Measurements from ENCODE around the gene POLDIP2. TPM values are rescaled to one million over a fixed set of nuclear protein-coding genes. Genes with fewer than 3 reads are reported as not detected.

The POLDIP2 gene
- total and polyA plus RNA-seq, 2 of the 13 experiments (the other 11 are each of a cell fraction or from before 2014, with no cell fraction given) = 85.9 to 114 TPM

DNA sequence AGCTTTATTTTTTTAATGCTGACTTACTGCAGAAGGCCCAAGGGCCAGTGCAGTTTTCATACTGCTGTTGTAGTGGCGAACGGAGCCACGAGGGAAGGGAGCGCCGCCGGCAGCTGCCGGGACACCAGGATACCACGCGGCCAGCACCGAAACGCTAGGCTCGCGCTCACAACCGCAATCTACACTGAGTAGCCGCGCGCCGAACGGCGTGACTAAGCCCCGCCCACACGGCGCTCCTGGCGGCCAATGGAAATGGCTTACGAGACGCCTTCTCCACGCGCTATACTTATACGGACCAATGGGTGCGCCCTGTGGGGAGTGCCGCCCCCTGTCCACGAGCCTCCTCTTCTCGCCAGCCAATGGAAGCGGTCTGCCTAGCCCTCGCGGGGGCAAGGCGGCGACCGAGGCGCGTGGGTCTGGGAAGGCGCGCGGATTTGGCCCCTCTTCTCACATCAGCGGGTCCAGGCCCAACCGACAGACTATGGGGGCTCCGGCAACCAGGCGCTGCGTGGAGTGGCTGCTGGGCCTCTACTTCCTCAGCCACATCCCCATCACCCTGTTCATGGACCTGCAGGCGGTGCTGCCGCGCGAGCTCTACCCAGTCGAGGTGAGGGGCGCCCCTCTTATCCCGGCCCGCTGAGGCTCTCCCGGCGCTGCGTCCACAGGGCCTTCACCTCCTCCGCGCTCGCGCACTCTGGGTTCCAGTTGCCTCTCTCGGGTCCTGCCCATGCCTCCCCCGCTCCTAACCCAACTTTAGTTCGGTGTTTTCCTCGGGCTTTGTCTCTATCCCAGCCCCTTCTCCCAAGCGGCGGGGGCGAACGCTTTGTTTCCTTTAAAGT, 38.3 kb downstream of the POLDIP2 start, which contains the start of gene TMEM97:
Gene TMEM97, plus strand, starts transcription at position 442 of the 839 bp plus-strand sequence. Its CDS starts 40 bp downstream, at position 482.
- Histone ChIP-seq H3K36me3 (replicated peaks in 1 of 2; ENCODE audit: control insufficient read depth in 1 of 2, insufficient read depth in 2 of 2, low read length in 2 of 2) (no peaks in the 10 kb centered on the region; a peak in 1 of 5 replicates), H3K79me2 (ENCODE audit: insufficient read depth, low read length) (peaks cover 56% of the 10 kb centered on the region), H3K4me1 (ENCODE audit: insufficient read depth, low read length) (peaks cover 62% of the 10 kb centered on the region), H4K20me1 (ENCODE audit: insufficient read depth, low read length) (peaks cover 5% of the 10 kb centered on the region; the same call in 1 of the 2 replicates), H3K27me3 (ENCODE audit: control insufficient read depth in 1 of 2, insufficient read depth in 2 of 2, low read length in 2 of 2) (no peaks in the 10 kb centered on the region; a peak in 1 of 5 replicates), H2AFZ (ENCODE audit: low read length) (peak within 1 kb of the TSS; percentile 42), H3K9me3 (ENCODE audit: low read length) (no peaks in the 10 kb centered on the region), H3K9ac (ENCODE audit: insufficient read depth, low read depth, low read length) (peak within 1 kb of the TSS; percentile 77), H3K27ac (ENCODE audit: extremely low read length, insufficient read depth, low read length) (peak within 1 kb of the TSS; percentile 69), H3K4me3 (replicated peaks in 1 of 3; ENCODE audit: insufficient read depth in 1 of 3, low read depth in 2 of 3, low read length in 3 of 3) (peak within 1 kb of the TSS; percentile 65 to 80 (median 76)), H3K4me2 (ENCODE audit: low read depth, low read length) (peak within 1 kb of the TSS; percentile 91)
- peak; percentile 95 for DNase-seq (ENCODE audit: low spot score)
- ATAC-seq = peak; percentile 97
- whole genome bisulfite sequencing (ENCODE audit: low lambda C conversion rate) = 1% methylated on average over 43 of the region's 72 CpGs
- in situ Hi-C loops (cut with HindIII; ENCODE audit: extremely low pct_ligation_motif_present, low pct_unique_long_range_greater_than_20kb) = loop anchor here (25.0 kb wide), 1 partner anchor 282 kb away; the partner anchor contains the start of gene NLK
- ChIA-PET POLR2A (interaction anchor here (1.2 to 5.8 kb wide), 7 partner anchors 17 to 98 kb away, joined by 3 to 41 read pairs (median 4); partner anchors contain the start of genes IFT20, POLDIP2 and TNFAIP1), CTCF (ENCODE audit: low intra/inter-chr PET ratio, low total read pairs) (interaction anchor here (1.6 kb wide), 1 partner anchor 98 kb away, joined by 3 read pairs; no protein-coding TSS in a partner anchor)
- no TSS peak for BruUV-seq (replicated peaks)
- intact Hi-C loops (cut with micrococcal nuclease; ENCODE audit: unreplicated experiment) = no loop called here
- peak; percentile 77 for FAIRE-seq
- TF ChIP-seq PHF20 (CRISPR knock-in tag; IDR thresholded peaks at IDR 0.05) = no peak; the same call in 1 of the 2 replicates
- peak; percentile 52 for TF ChIP-seq ARNT2 (CRISPR knock-in tag; IDR thresholded peaks at IDR 0.05; ENCODE audit: low read depth)
- no peak for TF ChIP-seq NFE2 (CRISPR knock-in tag; IDR thresholded peaks at IDR 0.05)
- peak; percentile 82 for TF ChIP-seq ZNF354B (CRISPR knock-in tag; IDR thresholded peaks at IDR 0.05)
- TF ChIP-seq HDAC2 (CRISPR knock-in tag; IDR thresholded peaks at IDR 0.05) = peak; percentile 21; the same call in 1 of the 2 replicates
- no peak; the same call in 1 of the 2 replicates for TF ChIP-seq ZNF75D (CRISPR knock-in tag; IDR thresholded peaks at IDR 0.05; ENCODE audit: borderline replicate concordance)
- peak; percentile 67 for TF ChIP-seq ZNF143 (CRISPR knock-in tag; IDR thresholded peaks at IDR 0.05)
- TF ChIP-seq, protein P1, sequence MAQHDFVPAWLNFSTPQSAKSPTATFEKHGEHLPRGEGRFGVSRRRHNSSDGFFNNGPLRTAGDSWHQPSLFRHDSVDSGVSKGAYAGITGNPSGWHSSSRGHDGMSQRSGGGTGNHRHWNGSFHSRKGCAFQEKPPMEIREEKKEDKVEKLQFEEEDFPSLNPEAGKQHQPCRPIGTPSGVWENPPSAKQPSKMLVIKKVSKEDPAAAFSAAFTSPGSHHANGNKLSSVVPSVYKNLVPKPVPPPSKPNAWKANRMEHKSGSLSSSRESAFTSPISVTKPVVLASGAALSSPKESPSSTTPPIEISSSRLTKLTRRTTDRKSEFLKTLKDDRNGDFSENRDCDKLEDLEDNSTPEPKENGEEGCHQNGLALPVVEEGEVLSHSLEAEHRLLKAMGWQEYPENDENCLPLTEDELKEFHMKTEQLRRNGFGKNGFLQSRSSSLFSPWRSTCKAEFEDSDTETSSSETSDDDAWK (CRISPR knock-in tag; IDR thresholded peaks at IDR 0.05) = no peak
- TF ChIP-seq STAT5B (CRISPR knock-in tag; IDR thresholded peaks at IDR 0.05) = no peak
- TF ChIP-seq, protein P2, sequence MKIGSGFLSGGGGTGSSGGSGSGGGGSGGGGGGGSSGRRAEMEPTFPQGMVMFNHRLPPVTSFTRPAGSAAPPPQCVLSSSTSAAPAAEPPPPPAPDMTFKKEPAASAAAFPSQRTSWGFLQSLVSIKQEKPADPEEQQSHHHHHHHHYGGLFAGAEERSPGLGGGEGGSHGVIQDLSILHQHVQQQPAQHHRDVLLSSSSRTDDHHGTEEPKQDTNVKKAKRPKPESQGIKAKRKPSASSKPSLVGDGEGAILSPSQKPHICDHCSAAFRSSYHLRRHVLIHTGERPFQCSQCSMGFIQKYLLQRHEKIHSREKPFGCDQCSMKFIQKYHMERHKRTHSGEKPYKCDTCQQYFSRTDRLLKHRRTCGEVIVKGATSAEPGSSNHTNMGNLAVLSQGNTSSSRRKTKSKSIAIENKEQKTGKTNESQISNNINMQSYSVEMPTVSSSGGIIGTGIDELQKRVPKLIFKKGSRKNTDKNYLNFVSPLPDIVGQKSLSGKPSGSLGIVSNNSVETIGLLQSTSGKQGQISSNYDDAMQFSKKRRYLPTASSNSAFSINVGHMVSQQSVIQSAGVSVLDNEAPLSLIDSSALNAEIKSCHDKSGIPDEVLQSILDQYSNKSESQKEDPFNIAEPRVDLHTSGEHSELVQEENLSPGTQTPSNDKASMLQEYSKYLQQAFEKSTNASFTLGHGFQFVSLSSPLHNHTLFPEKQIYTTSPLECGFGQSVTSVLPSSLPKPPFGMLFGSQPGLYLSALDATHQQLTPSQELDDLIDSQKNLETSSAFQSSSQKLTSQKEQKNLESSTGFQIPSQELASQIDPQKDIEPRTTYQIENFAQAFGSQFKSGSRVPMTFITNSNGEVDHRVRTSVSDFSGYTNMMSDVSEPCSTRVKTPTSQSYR (CRISPR knock-in tag; IDR thresholded peaks at IDR 0.05; ENCODE audit: borderline replicate concordance) = no peak
- TF ChIP-seq BRCA1 (CRISPR knock-in tag; IDR thresholded peaks at IDR 0.05) = no peak; the same call in 1 of the 2 replicates
- TF ChIP-seq HHEX (CRISPR knock-in tag; IDR thresholded peaks at IDR 0.05) = no peak
- TF ChIP-seq AKAP8 (CRISPR knock-in tag; IDR thresholded peaks at IDR 0.05) = no peak
- TF ChIP-seq, protein P3, sequence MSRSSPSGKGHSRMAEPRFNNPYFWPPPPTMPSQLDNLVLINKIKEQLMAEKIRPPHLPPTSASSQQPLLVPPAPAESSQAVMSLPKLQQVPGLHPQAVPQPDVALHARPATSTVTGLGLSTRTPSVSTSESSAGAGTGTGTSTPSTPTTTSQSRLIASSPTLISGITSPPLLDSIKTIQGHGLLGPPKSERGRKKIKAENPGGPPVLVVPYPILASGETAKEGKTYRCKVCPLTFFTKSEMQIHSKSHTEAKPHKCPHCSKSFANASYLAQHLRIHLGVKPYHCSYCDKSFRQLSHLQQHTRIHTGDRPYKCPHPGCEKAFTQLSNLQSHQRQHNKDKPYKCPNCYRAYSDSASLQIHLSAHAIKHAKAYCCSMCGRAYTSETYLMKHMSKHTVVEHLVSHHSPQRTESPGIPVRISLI (CRISPR knock-in tag; IDR thresholded peaks at IDR 0.05; ENCODE audit: borderline replicate concordance) = peak; percentile 30; the same call in 1 of the 2 replicates
- peak; percentile 96 for TF ChIP-seq MAX (IDR thresholded peaks at IDR 0.05)
- peak; percentile 86 for TF ChIP-seq CREB1 (IDR thresholded peaks at IDR 0.05)
- peak; percentile 91 for TF ChIP-seq CREB1 (CRISPR knock-in tag; IDR thresholded peaks at IDR 0.05)
- TF ChIP-seq ZNF841 (CRISPR knock-in tag; IDR thresholded peaks at IDR 0.05; ENCODE audit: borderline replicate concordance) = no peak
